HG03354 (cell line): ENCODE data around the gene SEC22C.
"Not testable (repeated sequence)": the region's sequence is repeated elsewhere in the genome, so short reads cannot be mapped to it uniquely, and the experiment has no call there.

Source experiments
- ATAC-seq: cut with Tn5 transposase; IDR thresholded peaks from one replicate; pipeline ENCODE4 v1.9.1; 2021; ENCODE audit warnings: mild to moderate bottlenecking; ENCODE audit not compliant: unreplicated experiment, poor library complexity, severe bottlenecking

SEC22C gene

GRCh38 chr3:42581709-42582473, at the start of gene SEC22C:
SEC22C (minus strand) TSS chr3:42581967; CDS start chr3:42569046, 12,921 bp downstream.
- peak; percentile 97 for ATAC-seq

- ATAC-seq: no peak
Observed at GRCh38 chr3:42613462-42613861, 31.7 kb upstream of the SEC22C start.

GRCh38 chr3:42612928-42613327, 31.2 kb upstream of the SEC22C start:
- ATAC-seq: peak; percentile 89

- ATAC-seq: no peak
Observed at GRCh38 chr3:42612217-42612616, 30.4 kb upstream of the SEC22C start.

GRCh38 chr3:42610976-42611375, 29.2 kb upstream of the SEC22C start:
- ATAC-seq: no peak

GRCh38 chr3:42608581-42608980, 26.8 kb upstream of the SEC22C start:
- ATAC-seq: no peak

- no peak for ATAC-seq
Observed at GRCh38 chr3:42605546-42606173, 23.9 kb upstream of the SEC22C start.

GRCh38 chr3:42602961-42603360, 21.2 kb upstream of the SEC22C start:
- ATAC-seq: no peak

GRCh38 chr3:42601896-42602581, 20.3 kb upstream of the SEC22C start:
- no peak for ATAC-seq

- ATAC-seq: peak; percentile 28
Observed at GRCh38 chr3:42600958-42601675, 19.4 kb upstream of the SEC22C start.

- peak; percentile 89 for ATAC-seq
Observed at GRCh38 chr3:42600111-42600957, 18.6 kb upstream of the SEC22C start, which contains the start of gene NKTR. NKTR (plus strand) TSS chr3:42600686; CDS start chr3:42601007, 321 bp downstream.

GRCh38 chr3:42597098-42597497, 15.3 kb upstream of the SEC22C start:
- ATAC-seq: not testable (repeated sequence)

GRCh38 chr3:42595682-42596081, 13.9 kb upstream of the SEC22C start:
- ATAC-seq: no peak

GRCh38 chr3:42593635-42594034, 11.9 kb upstream of the SEC22C start:
- ATAC-seq: no peak

GRCh38 chr3:42591811-42592210, 10.0 kb upstream of the SEC22C start:
- no peak for ATAC-seq

- no peak for ATAC-seq
Observed at GRCh38 chr3:42590989-42591756, 9.4 kb upstream of the SEC22C start.

GRCh38 chr3:42589382-42590109, 7.8 kb upstream of the SEC22C start:
- ATAC-seq: no peak

GRCh38 chr3:42588625-42589024, 6.9 kb upstream of the SEC22C start:
- no peak for ATAC-seq
